Measurements from ENCODE around the gene PSPC1. TPM values are rescaled to one million over a fixed set of nuclear protein-coding genes. Genes with fewer than 3 reads are reported as not detected.

The PSPC1 gene
- total and polyA plus RNA-seq, 5 experiments from 2014 or later: 23.4 to 99.4 (median 34.1) TPM

DNA sequence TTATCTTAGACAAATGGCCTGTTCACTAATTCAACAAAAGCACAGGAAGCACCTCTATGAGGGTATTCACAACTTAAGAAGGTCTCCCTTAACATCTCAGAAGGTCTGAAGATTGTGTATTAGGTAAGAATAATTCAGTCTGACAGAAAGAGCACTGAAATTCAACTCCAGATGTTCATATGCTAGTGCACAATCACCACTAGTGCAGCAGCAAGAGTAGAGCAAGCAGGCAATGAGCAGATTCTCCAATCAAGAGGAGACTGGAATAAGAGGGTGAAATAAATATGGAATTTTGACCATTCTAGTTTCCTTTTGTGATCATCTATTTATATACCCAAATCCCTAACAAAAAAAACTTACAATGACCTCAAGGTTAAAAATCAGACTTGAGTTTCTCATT lies 97.3 kb downstream of the PSPC1 start:
- no peak overlapping the region for H3K4me3 Mint-ChIP-seq
- H3K9me3 Mint-ChIP-seq: no peaks in the 10 kb centered on the region
- H3K27me3 Mint-ChIP-seq: no peaks in the 10 kb centered on the region
- H3K4me1 Mint-ChIP-seq: peaks cover 9 to 45% (median 21%) of the 10 kb centered on the region in 4 donors
- POLR2A ChIA-PET: no interaction called here
- peak overlapping the region in 3 of 10 donors; percentile 29 to 58 (median 38) for H3K27ac Mint-ChIP-seq
- ATAC-seq: no peak
- DNase-seq: no peak
- H3K36me3 Mint-ChIP-seq: peaks cover 0 to 17% (median 12%) of the 10 kb centered on the region in 3 donors

- no peak for ATAC-seq
- no peaks in the 10 kb centered on the region for H3K9me3 Mint-ChIP-seq
- no peak for DNase-seq
- peaks cover 0 to 14% (median 8%) of the 10 kb centered on the region in 3 donors for H3K36me3 Mint-ChIP-seq
- POLR2A ChIA-PET: no interaction called here
- H3K4me3 Mint-ChIP-seq: no peak overlapping the region
- peaks cover 9 to 42% (median 22%) of the 10 kb centered on the region in 4 donors for H3K4me1 Mint-ChIP-seq
- no peaks in the 10 kb centered on the region for H3K27me3 Mint-ChIP-seq
- peak overlapping the region in 1 of 10 donors; percentile 78 for H3K27ac Mint-ChIP-seq
These were observed 97.7 kb downstream of the PSPC1 start for GRCh38 chr13:19685034-19685433.

GRCh38 chr13:19681517-19681916 lies 101.2 kb downstream of the PSPC1 start:
- Mint-ChIP-seq H3K4me1 (peaks cover 11 to 42% (median 23%) of the 10 kb centered on the region in 4 donors), H3K4me3 (peak overlapping the region in 3 of 10 donors; percentile 5 to 33 (median 9)), H3K27me3 (no peaks in the 10 kb centered on the region), H3K36me3 (peaks cover 0 to 39% (median 9%) of the 10 kb centered on the region in 3 donors), H3K9me3 (no peaks in the 10 kb centered on the region), H3K27ac (peak overlapping the region; percentile 35 to 91 (median 66))
- ATAC-seq (peak; percentile 42 to 67), DNase-seq (peak in 2 of 10 donors; percentile 10 to 11)
- POLR2A ChIA-PET: no interaction called here

DNA sequence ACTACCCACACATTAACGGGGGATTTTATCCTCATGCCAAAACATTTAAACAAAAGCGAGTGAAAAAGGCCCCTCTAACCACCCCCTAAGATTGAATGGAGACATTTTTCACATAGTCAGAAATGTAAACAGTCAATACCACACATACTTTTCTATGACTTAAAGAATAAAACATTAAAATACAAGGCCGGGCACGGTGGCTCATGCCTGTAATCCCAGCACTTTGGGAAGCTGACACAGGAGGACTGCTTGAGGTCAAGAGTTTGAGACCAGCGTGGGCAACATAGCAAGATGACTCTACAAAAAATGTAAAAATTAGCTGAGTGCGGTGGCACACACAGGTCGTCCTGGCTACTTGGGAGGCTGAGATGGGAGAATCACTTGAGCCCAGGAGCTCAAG lies 102.0 kb downstream of the PSPC1 start:
- POLR2A ChIA-PET: interaction anchor here (0.6 kb wide), 1 partner anchor 179 kb away, joined by 4 read pairs; no protein-coding TSS in a partner anchor
- Mint-ChIP-seq H3K36me3 (peaks cover 0 to 46% (median 13%) of the 10 kb centered on the region in 3 donors), H3K27ac (peak overlapping the region in 8 of 10 donors; percentile 9 to 71 (median 56)), H3K4me1 (peaks cover 8 to 37% (median 21%) of the 10 kb centered on the region in 4 donors), H3K4me3 (no peak overlapping the region), H3K27me3 (no peaks in the 10 kb centered on the region), H3K9me3 (no peaks in the 10 kb centered on the region)
- ATAC-seq (no peak), DNase-seq (no peak)

GRCh38 chr13:19676168-19676567 lies 106.6 kb downstream of the PSPC1 start:
- DNase-seq (no peak), ATAC-seq (no peak)
- Mint-ChIP-seq H3K27ac (peak overlapping the region in 8 of 10 donors; percentile 11 to 76 (median 54)), H3K36me3 (peaks cover 9 to 82% (median 12%) of the 10 kb centered on the region in 3 donors), H3K4me1 (peaks cover 0 to 8% (median 6%) of the 10 kb centered on the region in 4 donors), H3K27me3 (no peaks in the 10 kb centered on the region), H3K9me3 (no peaks in the 10 kb centered on the region), H3K4me3 (no peak overlapping the region)
- POLR2A ChIA-PET: interaction anchor here (0.6 kb wide), 1 partner anchor 476 kb away, joined by 3 read pairs; no protein-coding TSS in a partner anchor

DNA sequence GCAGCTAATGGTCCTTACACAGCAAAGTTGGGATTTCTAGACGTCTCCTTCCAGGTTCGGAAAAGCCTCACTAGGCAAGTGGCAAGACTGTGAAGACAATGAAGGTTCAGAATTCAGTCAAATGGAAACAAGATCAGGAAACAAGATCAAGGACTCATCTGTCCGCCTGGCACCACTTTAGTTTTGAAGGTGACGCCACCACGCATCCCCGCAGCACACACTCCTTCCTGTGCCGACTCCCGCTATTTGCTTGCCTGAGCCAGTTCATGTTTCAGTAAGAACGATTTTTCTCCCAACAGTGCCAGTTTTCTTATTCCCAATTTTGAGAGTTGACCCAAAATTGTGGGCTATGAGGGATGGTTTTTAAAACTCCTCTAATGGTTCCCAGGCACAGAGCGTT lies 107.8 kb downstream of the PSPC1 start:
- Mint-ChIP-seq H3K4me3 (no peak overlapping the region), H3K4me1 (peaks cover 2 to 7% (median 6%) of the 10 kb centered on the region in 4 donors), H3K36me3 (peaks cover 11 to 94% (median 13%) of the 10 kb centered on the region in 3 donors), H3K27ac (peak overlapping the region in 8 of 10 donors; percentile 1 to 76 (median 42)), H3K9me3 (no peaks in the 10 kb centered on the region), H3K27me3 (no peaks in the 10 kb centered on the region)
- ATAC-seq (no peak), DNase-seq (no peak)
- POLR2A ChIA-PET: no interaction called here

DNA sequence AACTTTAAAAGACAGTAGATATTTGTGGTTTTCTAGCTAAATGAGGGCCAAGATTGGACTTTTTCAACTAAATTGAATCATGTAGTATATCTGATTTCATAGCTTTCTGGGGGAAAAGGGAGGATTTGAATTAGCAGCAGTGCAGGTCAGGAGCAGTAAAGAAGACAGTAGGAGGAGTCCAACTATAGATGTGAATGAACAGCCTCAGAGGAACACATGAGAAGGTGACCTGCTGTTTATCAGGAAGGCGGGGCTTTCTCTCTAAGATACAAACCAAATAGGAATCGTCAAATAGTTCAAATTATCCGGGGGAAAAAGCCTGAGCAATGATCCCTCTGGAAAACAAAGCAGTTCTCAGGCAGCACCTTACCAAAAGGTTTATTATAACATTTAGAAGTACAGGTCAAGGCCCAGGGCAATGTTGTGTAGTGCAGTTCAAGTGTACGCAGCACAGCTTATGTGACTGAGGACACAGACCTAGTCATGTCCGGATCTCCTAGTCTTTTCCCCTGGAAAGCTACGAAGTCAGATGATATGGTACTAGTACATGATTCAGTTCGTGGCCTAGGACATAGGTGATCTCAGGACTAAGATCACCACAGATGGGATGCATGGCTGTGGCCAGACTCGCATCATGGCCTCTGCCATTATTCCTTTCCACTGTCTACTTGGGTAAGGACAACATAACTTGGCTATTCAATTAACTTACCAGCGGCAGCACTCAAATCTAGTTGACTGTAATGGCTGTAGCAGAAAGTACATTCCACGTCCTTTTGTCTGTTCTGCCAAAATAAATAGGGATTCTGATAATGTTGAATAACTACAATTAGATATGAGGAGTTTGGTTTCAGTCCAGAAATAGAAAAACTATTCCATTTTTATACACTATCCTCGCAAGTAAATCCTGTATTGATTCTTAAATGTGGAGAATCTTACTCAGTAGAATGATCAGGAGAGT lies 109.0 kb downstream of the PSPC1 start:
- Mint-ChIP-seq H3K27me3 (no peaks in the 10 kb centered on the region), H3K36me3 (peaks cover 13 to 97% (median 15%) of the 10 kb centered on the region in 3 donors), H3K27ac (peak overlapping the region in 8 of 10 donors; percentile 4 to 85 (median 28)), H3K9me3 (no peaks in the 10 kb centered on the region), H3K4me3 (no peak overlapping the region), H3K4me1 (peaks cover 5 to 11% (median 6%) of the 10 kb centered on the region in 4 donors)
- DNase-seq (no peak), ATAC-seq (no peak)
- POLR2A ChIA-PET: no interaction called here

GRCh38 chr13:19672990-19673389 lies 109.8 kb downstream of the PSPC1 start:
- Mint-ChIP-seq H3K27ac (peak overlapping the region in 5 of 10 donors; percentile 55 to 85 (median 63)), H3K27me3 (no peaks in the 10 kb centered on the region), H3K9me3 (no peaks in the 10 kb centered on the region), H3K4me1 (peaks cover 5 to 11% (median 6%) of the 10 kb centered on the region in 4 donors), H3K36me3 (peaks cover 13 to 99% (median 22%) of the 10 kb centered on the region in 3 donors), H3K4me3 (no peak overlapping the region)
- DNase-seq: no peak
- no peak for ATAC-seq
- POLR2A ChIA-PET: no interaction called here

DNA sequence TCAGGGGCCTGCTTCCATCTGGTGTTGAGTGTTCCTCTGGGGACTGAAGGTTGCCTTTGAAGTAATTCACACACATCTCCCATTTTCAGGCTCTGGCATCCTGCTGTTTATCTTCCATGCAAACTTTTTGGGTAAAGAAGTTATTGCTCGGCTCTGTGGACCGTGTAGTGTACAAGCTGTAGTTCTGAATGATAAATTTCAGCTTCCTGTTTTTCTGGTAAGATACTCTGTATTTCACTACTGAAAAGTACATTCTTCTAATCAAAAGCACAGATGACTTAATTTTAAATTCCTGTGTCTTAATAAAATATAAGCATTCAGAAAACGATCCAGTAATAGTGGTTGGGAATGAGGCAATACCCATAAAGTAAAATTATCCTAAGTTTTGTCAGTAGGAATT lies 112.6 kb downstream of the PSPC1 start:
- Mint-ChIP-seq H3K27ac (peak overlapping the region in 6 of 10 donors; percentile 10 to 66 (median 49)), H3K4me1 (peaks cover 3 to 14% (median 6%) of the 10 kb centered on the region in 4 donors), H3K27me3 (no peaks in the 10 kb centered on the region), H3K4me3 (no peak overlapping the region), H3K9me3 (no peaks in the 10 kb centered on the region), H3K36me3 (peaks cover 10 to 99% (median 26%) of the 10 kb centered on the region in 3 donors)
- DNase-seq: no peak
- POLR2A ChIA-PET: no interaction called here
- ATAC-seq: no peak

DNA sequence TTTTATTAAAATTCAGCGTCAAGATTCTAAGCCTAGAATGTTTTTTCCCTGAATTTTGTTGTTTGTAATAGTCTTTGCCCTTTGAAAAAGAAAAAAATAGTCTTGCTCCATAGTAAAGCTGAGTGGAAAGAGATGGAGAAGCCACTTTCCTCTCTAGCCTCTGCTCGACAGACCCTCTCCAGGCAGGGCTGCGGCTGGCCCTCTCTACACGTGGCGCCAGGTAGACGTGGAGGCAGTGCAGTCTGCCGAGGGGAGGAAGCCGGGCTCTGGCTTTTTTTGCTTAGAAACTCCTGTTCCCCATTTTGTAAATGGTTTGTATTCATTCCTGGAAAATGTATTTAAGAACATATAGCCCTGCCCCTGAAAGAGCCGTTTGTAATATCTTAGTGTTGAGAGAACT lies 114.0 kb downstream of the PSPC1 start:
- POLR2A ChIA-PET: interaction anchor here (0.7 kb wide), 1 partner anchor 60 kb away, joined by 4 read pairs; no protein-coding TSS in a partner anchor
- Mint-ChIP-seq H3K27ac (peak overlapping the region in 7 of 10 donors; percentile 13 to 79 (median 20)), H3K9me3 (no peaks in the 10 kb centered on the region), H3K27me3 (no peaks in the 10 kb centered on the region), H3K4me1 (peaks cover 12 to 26% (median 13%) of the 10 kb centered on the region in 4 donors), H3K4me3 (no peak overlapping the region), H3K36me3 (peaks cover 4 to 99% (median 27%) of the 10 kb centered on the region in 3 donors)
- no peak for ATAC-seq
- no peak for DNase-seq

GRCh38 chr13:19665427-19665859 lies 117.3 kb downstream of the PSPC1 start:
- Mint-ChIP-seq H3K36me3 (peaks cover 0 to 97% (median 35%) of the 10 kb centered on the region in 3 donors), H3K4me1 (peaks cover 9 to 21% (median 13%) of the 10 kb centered on the region in 4 donors), H3K27me3 (no peaks in the 10 kb centered on the region), H3K4me3 (no peak overlapping the region), H3K9me3 (no peaks in the 10 kb centered on the region), H3K27ac (peak overlapping the region in 8 of 10 donors; percentile 21 to 96 (median 70))
- POLR2A ChIA-PET: interaction anchor here (1.5 kb wide), 1 partner anchor 32 kb away, joined by 3 read pairs; the partner anchor contains the start of gene MPHOSPH8
- ATAC-seq (no peak), DNase-seq (no peak)

- ATAC-seq (no peak), DNase-seq (no peak)
- Mint-ChIP-seq H3K4me3 (no peak overlapping the region), H3K27me3 (no peaks in the 10 kb centered on the region), H3K36me3 (peaks cover 0 to 97% (median 35%) of the 10 kb centered on the region in 3 donors), H3K4me1 (peaks cover 6 to 21% (median 10%) of the 10 kb centered on the region in 4 donors), H3K9me3 (no peaks in the 10 kb centered on the region), H3K27ac (peak overlapping the region; percentile 56 to 96 (median 78))
- POLR2A ChIA-PET: interaction anchor here (0.7 to 1.5 kb wide), 2 partner anchors 31 to 379 kb away, joined by 3 read pairs; partner anchors contain the start of gene MPHOSPH8
These were observed 118.1 kb downstream of the PSPC1 start for GRCh38 chr13:19664481-19665230.

Data from naive thymus-derived CD8-positive, alpha-beta T cell (primary cell).